IMR-90 (cell line): Measurements from ENCODE around the gene HECW1. TPM values are rescaled to one million over a fixed set of nuclear protein-coding genes. Genes with fewer than 3 reads are reported as not detected.

Source experiments
- ATAC-seq: fragments of 200-7000 bp; cut with Tn5 transposase; 2 replicates; pipeline ENCODE4 v1.9.1; 2020; ENCODE audit warnings: low read depth, mild to moderate bottlenecking, moderate library complexity
- BruUV-seq: library from RNA; stranded (reverse); fragments of 400-500 nt; replicated peaks from 2 replicates; lab custom pipeline; 2021; lab: Mats Ljungman, UMichigan
- CTCF ChIA-PET: fragments of 300-600 bp; formaldehyde crosslinking; extraction: SDS; loops from one replicate; lab custom pipeline; 2021; ENCODE audit warnings: antibody characterized with exemption; lab: Yijun Ruan, JAX
- POLR2A ChIA-PET: fragments of 300-600 bp; sonication (Branson Sonifier 250); formaldehyde crosslinking; loops from one replicate; lab custom pipeline; 2022; ENCODE audit warnings: antibody characterized with exemption; ENCODE audit not compliant: unreplicated experiment; lab: Charles Lee
- DNase-seq: peaks from one replicate; pipeline ENCODE4 v3.0.0; 2013
- H2AFZ ChIP-seq: replicated peaks from 2 replicates; pipeline ENCODE3; 2013; ENCODE audit warnings: low read length, mild to moderate bottlenecking; ENCODE audit not compliant: poor library complexity
- H2AK5ac ChIP-seq: 2 replicates; pipeline ENCODE4 v1.6.1; 2013; ENCODE audit warnings: low read depth, low read length, inconsistent platforms
- H2AK9ac ChIP-seq: replicated peaks from 2 replicates; pipeline ENCODE3; 2013; ENCODE audit warnings: mild to moderate bottlenecking, low read depth, low read length, moderate library complexity; ENCODE audit not compliant: poor library complexity
- H2BK120ac ChIP-seq: 2 replicates; pipeline ENCODE4 v1.6.1; 2013; ENCODE audit warnings: low read depth, low read length, inconsistent platforms
- H2BK15ac ChIP-seq: 3 replicates; pipeline ENCODE4 v1.6.1; 2013; ENCODE audit warnings: low read depth, low read length, inconsistent platforms
- H2BK20ac ChIP-seq: 2 replicates; pipeline ENCODE4 v1.6.1; 2013; ENCODE audit warnings: low read depth, mild to moderate bottlenecking, inconsistent platforms, low read length, moderate library complexity
- H2BK5ac ChIP-seq: 2 replicates; pipeline ENCODE4 v1.6.1; 2013; ENCODE audit warnings: mild to moderate bottlenecking, low read depth, low read length, inconsistent platforms; ENCODE audit not compliant: poor library complexity, severe bottlenecking
- H3K14ac ChIP-seq: replicated peaks from 2 replicates; pipeline ENCODE4 v1.6.1; 2013; ENCODE audit warnings: low read depth, low read length, inconsistent platforms
- H3K18ac ChIP-seq: 2 replicates; pipeline ENCODE4 v1.6.1; 2013; ENCODE audit warnings: low read depth, low read length, control low read depth
- H3K23ac ChIP-seq: 2 replicates; pipeline ENCODE4 v1.6.1; 2013; ENCODE audit warnings: low read depth, low read length, inconsistent platforms
- H3K27ac ChIP-seq: 2 replicates; pipeline ENCODE4 v1.5.1; 2013; ENCODE audit warnings: mild to moderate bottlenecking, control low read depth, low read length; ENCODE audit not compliant: insufficient read depth
- H3K27me3 ChIP-seq: 2 replicates; pipeline ENCODE4 v1.6.1; 2013; ENCODE audit warnings: low read length; ENCODE audit not compliant: control insufficient read depth, insufficient read depth
- H3K36me3 ChIP-seq: 2 replicates; pipeline ENCODE4 v1.6.1; 2013; ENCODE audit warnings: low read length, mixed read lengths; ENCODE audit not compliant: control insufficient read depth, insufficient read depth
- H3K4ac ChIP-seq: 2 replicates; pipeline ENCODE4 v1.6.1; 2013; ENCODE audit warnings: low read depth, low read length, inconsistent platforms
- H3K4me1 ChIP-seq: 2 replicates; pipeline ENCODE4 v1.6.1; 2013; ENCODE audit warnings: low read length, mixed read lengths; ENCODE audit not compliant: control insufficient read depth, insufficient read depth
- H3K4me2 ChIP-seq: 2 replicates; pipeline ENCODE4 v1.6.1; 2013; ENCODE audit warnings: low read depth, mild to moderate bottlenecking, control low read depth, low read length, moderate library complexity
- H3K4me3 ChIP-seq: 2 replicates; pipeline ENCODE4 v1.5.1; 2013; ENCODE audit warnings: low read depth, mild to moderate bottlenecking, control low read depth, low read length, moderate library complexity; ENCODE audit not compliant: insufficient read depth
- H3K56ac ChIP-seq: 2 replicates; pipeline ENCODE4 v1.6.1; 2013; ENCODE audit warnings: low read length, inconsistent platforms; ENCODE audit not compliant: insufficient read depth; ENCODE audit errors: extremely low read depth
- H3K79me1 ChIP-seq, 2 experiments: 2 replicates each; pipeline ENCODE4 v1.6.1; 2013; ENCODE audit warnings: low read length in 2 of 2, inconsistent platforms in 1 of 2, low read depth in 1 of 2
- H3K9ac ChIP-seq: 2 replicates; pipeline ENCODE4 v1.6.1; 2013; ENCODE audit warnings: low read depth, low read length, control low read depth
- H3K9me1 ChIP-seq: 2 replicates; pipeline ENCODE4 v1.6.1; 2013; ENCODE audit warnings: low read length, inconsistent platforms; ENCODE audit not compliant: insufficient read depth
- H3K9me3 ChIP-seq: 2 replicates; pipeline ENCODE4 v1.6.1; 2013; ENCODE audit warnings: low read length; ENCODE audit not compliant: control insufficient read depth, insufficient read depth
- H4K20me1 ChIP-seq: 2 replicates; pipeline ENCODE4 v1.6.1; 2013; ENCODE audit warnings: low read length, inconsistent platforms; ENCODE audit not compliant: insufficient read depth
- H4K5ac ChIP-seq: 2 replicates; pipeline ENCODE4 v1.6.1; 2013; ENCODE audit warnings: mild to moderate bottlenecking, low read depth, low read length, control low read depth
- H4K8ac ChIP-seq, 2 experiments: 2 replicates each; pipeline ENCODE4 v1.6.1; 2013; ENCODE audit warnings: low read depth in 2 of 2, low read length in 2 of 2, control low read depth in 1 of 2, inconsistent platforms in 1 of 2
- H4K91ac ChIP-seq: 2 replicates; pipeline ENCODE4 v1.6.1; 2013; ENCODE audit warnings: low read depth, low read length, inconsistent platforms; ENCODE audit not compliant: insufficient read depth
- BHLHE40 ChIP-seq: fragments of 150-350 bp; IDR thresholded peaks from 2 replicates; pipeline ENCODE4 v1.6.1; 2016; ENCODE audit warnings: mild to moderate bottlenecking, low read depth, low read length
- CEBPB ChIP-seq: IDR thresholded peaks from 2 replicates; pipeline ENCODE4 v1.6.1; 2012; ENCODE audit warnings: low read depth, low read length, improper control_type of control experiment
- CHD1 ChIP-seq: IDR thresholded peaks from 2 replicates; pipeline ENCODE4 v1.6.1; 2012; ENCODE audit warnings: low read depth, low read length, improper control_type of control experiment
- FOS ChIP-seq: fragments of 150-350 bp; IDR thresholded peaks from 2 replicates; pipeline ENCODE4 v1.6.1; 2016; ENCODE audit warnings: low read depth, low read length
- MAZ ChIP-seq: IDR thresholded peaks from 2 replicates; pipeline ENCODE4 v1.6.1; 2012; ENCODE audit warnings: low read depth, mild to moderate bottlenecking, low read length, improper control_type of control experiment, moderate library complexity, borderline replicate concordance
- MXI1 ChIP-seq: IDR thresholded peaks from 2 replicates; pipeline ENCODE4 v1.6.1; 2012; ENCODE audit warnings: low read depth, mild to moderate bottlenecking, low read length, moderate library complexity, borderline replicate concordance
- NFE2L2 ChIP-seq: fragments of 150-350 bp; IDR thresholded peaks from 2 replicates; pipeline ENCODE4 v1.6.1; 2016; ENCODE audit warnings: low read depth, mild to moderate bottlenecking, low read length
- RAD21 ChIP-seq: IDR thresholded peaks from 2 replicates; pipeline ENCODE4 v1.6.1; 2012; ENCODE audit warnings: low read length, improper control_type of control experiment
- RCOR1 ChIP-seq: IDR thresholded peaks from 2 replicates; pipeline ENCODE4 v1.6.1; 2012; ENCODE audit warnings: mild to moderate bottlenecking, low read length, improper control_type of control experiment; ENCODE audit not compliant: insufficient replicate concordance
- RFX5 ChIP-seq: IDR thresholded peaks from 2 replicates; pipeline ENCODE4 v1.8.0; 2012; ENCODE audit warnings: low read depth, mild to moderate bottlenecking, low read length, moderate library complexity
- WGBS, 2 experiments: methylation state at CpG; one replicate each; pipeline versions ENCODE4 v1.1.5 to v1.1.7; 2013; ENCODE audit warnings: missing lambda C conversion rate in 2 of 2; ENCODE audit not compliant: insufficient read length in 1 of 2; ENCODE audit errors: extremely low coverage in 2 of 2; 5-methylcytosine and 5-hydroxymethylcytosine counted together
- dilution Hi-C: fragments of 300-500 bp; cut with HindIII; formaldehyde crosslinking; loops from one replicate; pipeline ENCODE4 v1.14.3; 2018; ENCODE audit warnings: low sequenced_read_pairs; ENCODE audit not compliant: unreplicated experiment
- in situ Hi-C: fragments of 300-500 bp; cut with MboI; formaldehyde crosslinking; loops from 3 replicates; pipeline ENCODE4 v1.14.3; 2019; ENCODE audit warnings: low sequenced_read_pairs, inconsistent platforms, mixed read lengths
- intact Hi-C: fragments of 100-400 bp; cut with micrococcal nuclease; formaldehyde crosslinking; loops from 2 replicates; pipeline ENCODE4 v1.10.0; 2022
- polyA plus RNA-seq, 3 experiments: library from polyadenylated mRNA; depleted of rRNA; stranded (reverse); fragments of >200 nt; gene quantifications; 2 replicates each; pipeline ENCODE4 v1.2.3, GENCODE V29; 2012; ENCODE audit warnings: low replicate concordance in 1 of 3
- total RNA-seq: library from RNA; depleted of rRNA; stranded (reverse); fragments of >200 nt; gene quantifications from 2 replicates; pipeline ENCODE4 v1.2.3, GENCODE V29; 2012
- TF ChIP-seq, protein P1 (sequence below): conservative IDR thresholded peaks from 2 replicates; pipeline ENCODE4 v1.5.1; 2012; ENCODE audit warnings: mild to moderate bottlenecking, low read depth, low read length, improper control_type of control experiment
- TF ChIP-seq, protein P2 (sequence below): fragments of 150-350 bp; IDR thresholded peaks from 2 replicates; pipeline ENCODE4 v1.6.1; 2017; ENCODE audit warnings: mild to moderate bottlenecking, antibody characterized with exemption, low read length, low read depth

Gene HECW1
- total and polyA plus RNA-seq, 2 of the 4 experiments (the other 2 are of a cell fraction), result 0.56 to 1.3 TPM

DNA sequence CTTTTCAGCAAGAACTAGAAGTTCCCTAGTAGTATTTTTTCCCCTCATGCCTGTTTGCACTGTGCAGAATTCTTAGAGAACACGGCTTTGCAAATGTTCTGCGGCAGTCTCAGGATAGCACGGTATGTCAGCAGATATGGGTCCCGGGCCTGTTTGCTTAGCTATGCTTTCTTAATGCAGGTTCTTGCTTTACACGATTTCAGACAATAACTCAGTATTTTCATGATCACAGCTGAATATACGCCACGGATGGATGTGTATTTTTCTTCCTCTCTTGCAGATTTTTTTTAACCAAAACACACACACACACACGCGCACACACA is 137.3 kb downstream of the HECW1 start:
- Histone ChIP-seq H2AK5ac (no peak overlapping the region), H2BK5ac (peak overlapping the region; percentile 94), H2AK9ac (no peak overlapping the region), H4K5ac (no peak overlapping the region), H3K9ac (no peak overlapping the region), H4K8ac (peak overlapping the region in 1 of 2 experiments; percentile 78; a peak in 1 of 4 replicates), H3K56ac (peak overlapping the region; percentile 51; the same call in 1 of the 2 replicates), H3K36me3 (no peaks in the 10 kb centered on the region), H2AFZ (no peak overlapping the region), H2BK15ac (0 out of 3 replicates have a peak overlapping the region, but pooled peaks have one; percentile 29), H3K9me3 (no peaks in the 10 kb centered on the region), H3K23ac (no peak overlapping the region), H2BK120ac (peak overlapping the region; percentile 69), H3K14ac (0 out of 2 replicates have a peak overlapping the region, but pooled peaks have one; percentile 31), H3K27me3 (no peaks in the 10 kb centered on the region), H3K4me1 (peaks cover 11% of the 10 kb centered on the region), H3K79me1 (peaks cover 0 to 10% of the 10 kb centered on the region in 2 experiments; a peak in 1 of 4 replicates), H4K20me1 (no peaks in the 10 kb centered on the region), H3K27ac (peak overlapping the region; percentile 27; the same call in 1 of the 2 replicates), H3K4me3 (no peak overlapping the region), H3K18ac (no peak overlapping the region), H3K4ac (peak overlapping the region; percentile 80), H2BK20ac (peak overlapping the region; percentile 46; the same call in 1 of the 2 replicates), H3K9me1 (no peaks in the 10 kb centered on the region), H4K91ac (no peak overlapping the region), H3K4me2 (peak overlapping the region; percentile 68; the same call in 1 of the 2 replicates)
- 47% methylated on average over 4 of the region's 9 CpGs; no CpG with 5 or more reads in 1 of the 2 experiments for WGBS, 2 experiments
- dilution Hi-C loops, result loop anchor here (25.0 kb wide), 1 partner anchor 312 kb away; the partner anchor contains the start of genes MRPL32 and PSMA2
- CTCF ChIA-PET, result interaction anchor here (0.6 to 2.6 kb wide), 4 partner anchors 11 to 309 kb away, joined by 3 to 12 read pairs (median 4); no protein-coding TSS in a partner anchor
- in situ Hi-C loops, result loop anchor here (25.0 kb wide), 1 partner anchor 463 kb away; no protein-coding TSS in a partner anchor
- POLR2A ChIA-PET, result interaction anchor here (0.9 kb wide), 1 partner anchor 12 kb away, joined by 4 read pairs; no protein-coding TSS in a partner anchor
- ATAC-seq (no peak; the same call in 1 of the 2 replicates), DNase-seq (no peak)
- no TSS peak for BruUV-seq
- intact Hi-C loops, result loop anchor here (5.0 kb wide), 1 partner anchor 132 kb away; no protein-coding TSS in a partner anchor
- TF ChIP-seq MAZ (no peak), BHLHE40 (no peak), NFE2L2 (no peak), MXI1 (no peak), CEBPB (no peak), CHD1 (no peak), RFX5 (no peak), RAD21 (no peak), RCOR1 (no peak), FOS (no peak)
- TF ChIP-seq, protein P1, sequence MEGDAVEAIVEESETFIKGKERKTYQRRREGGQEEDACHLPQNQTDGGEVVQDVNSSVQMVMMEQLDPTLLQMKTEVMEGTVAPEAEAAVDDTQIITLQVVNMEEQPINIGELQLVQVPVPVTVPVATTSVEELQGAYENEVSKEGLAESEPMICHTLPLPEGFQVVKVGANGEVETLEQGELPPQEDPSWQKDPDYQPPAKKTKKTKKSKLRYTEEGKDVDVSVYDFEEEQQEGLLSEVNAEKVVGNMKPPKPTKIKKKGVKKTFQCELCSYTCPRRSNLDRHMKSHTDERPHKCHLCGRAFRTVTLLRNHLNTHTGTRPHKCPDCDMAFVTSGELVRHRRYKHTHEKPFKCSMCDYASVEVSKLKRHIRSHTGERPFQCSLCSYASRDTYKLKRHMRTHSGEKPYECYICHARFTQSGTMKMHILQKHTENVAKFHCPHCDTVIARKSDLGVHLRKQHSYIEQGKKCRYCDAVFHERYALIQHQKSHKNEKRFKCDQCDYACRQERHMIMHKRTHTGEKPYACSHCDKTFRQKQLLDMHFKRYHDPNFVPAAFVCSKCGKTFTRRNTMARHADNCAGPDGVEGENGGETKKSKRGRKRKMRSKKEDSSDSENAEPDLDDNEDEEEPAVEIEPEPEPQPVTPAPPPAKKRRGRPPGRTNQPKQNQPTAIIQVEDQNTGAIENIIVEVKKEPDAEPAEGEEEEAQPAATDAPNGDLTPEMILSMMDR, result no peak
- TF ChIP-seq, protein P2, sequence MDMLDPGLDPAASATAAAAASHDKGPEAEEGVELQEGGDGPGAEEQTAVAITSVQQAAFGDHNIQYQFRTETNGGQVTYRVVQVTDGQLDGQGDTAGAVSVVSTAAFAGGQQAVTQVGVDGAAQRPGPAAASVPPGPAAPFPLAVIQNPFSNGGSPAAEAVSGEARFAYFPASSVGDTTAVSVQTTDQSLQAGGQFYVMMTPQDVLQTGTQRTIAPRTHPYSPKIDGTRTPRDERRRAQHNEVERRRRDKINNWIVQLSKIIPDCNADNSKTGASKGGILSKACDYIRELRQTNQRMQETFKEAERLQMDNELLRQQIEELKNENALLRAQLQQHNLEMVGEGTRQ, result no peak
